DMS114 treated with DMSO at 0.1 percent for 48 hours (cell line): ENCODE data around the gene KCNMA1.

Experiments
- DNase-seq: peaks from one replicate; lab custom pipeline; 2025; ENCODE audit not compliant: unreplicated experiment; lab: John Stamatoyannopoulos, UW

KCNMA1 gene

GRCh38 chr10:77168861-77169260 lies 468.7 kb downstream of the KCNMA1 start:
- DNase-seq = no peak

- no peak for DNase-seq
These were observed 469.4 kb downstream of the KCNMA1 start for GRCh38 chr10:77168161-77168560.

DNA sequence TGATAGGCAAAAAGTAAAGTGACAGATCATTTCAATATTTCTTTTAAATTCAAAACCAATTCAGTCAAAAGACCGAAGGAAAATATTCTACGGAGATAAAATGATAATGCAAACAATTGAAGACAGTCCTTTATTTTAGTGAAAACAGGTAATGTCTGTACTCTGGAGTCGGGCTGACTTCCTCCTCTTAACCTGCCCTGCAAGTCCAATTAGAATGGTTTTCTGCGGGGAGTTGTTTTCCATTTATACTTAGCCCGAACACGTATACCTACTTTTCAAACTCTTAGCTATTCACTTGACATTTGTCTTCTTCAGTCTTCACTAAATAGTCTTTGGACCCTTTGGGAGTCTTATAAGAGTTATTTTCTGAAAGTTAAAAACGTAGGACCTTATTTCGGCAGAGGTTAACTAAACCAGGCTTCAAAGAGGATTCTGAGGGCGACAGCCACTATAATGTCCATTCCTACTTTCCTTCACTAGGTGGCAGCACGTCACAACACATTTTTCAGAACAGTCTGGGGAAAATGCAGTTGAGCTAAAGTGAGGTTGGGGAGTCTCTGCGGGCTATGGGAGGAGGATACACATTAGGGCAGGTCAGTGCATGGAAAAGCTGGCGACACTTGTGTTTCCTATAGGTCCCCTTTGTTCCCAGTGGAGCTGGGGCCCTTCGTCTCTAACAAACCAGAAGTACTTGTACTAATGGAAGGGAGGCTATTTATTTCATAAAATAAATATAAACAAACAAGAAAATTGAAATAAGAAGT lies 472.0 kb downstream of the KCNMA1 start:
- peak; percentile 67 for DNase-seq

GRCh38 chr10:77164616-77165311 lies 472.8 kb downstream of the KCNMA1 start:
- no peak for DNase-seq

DNA sequence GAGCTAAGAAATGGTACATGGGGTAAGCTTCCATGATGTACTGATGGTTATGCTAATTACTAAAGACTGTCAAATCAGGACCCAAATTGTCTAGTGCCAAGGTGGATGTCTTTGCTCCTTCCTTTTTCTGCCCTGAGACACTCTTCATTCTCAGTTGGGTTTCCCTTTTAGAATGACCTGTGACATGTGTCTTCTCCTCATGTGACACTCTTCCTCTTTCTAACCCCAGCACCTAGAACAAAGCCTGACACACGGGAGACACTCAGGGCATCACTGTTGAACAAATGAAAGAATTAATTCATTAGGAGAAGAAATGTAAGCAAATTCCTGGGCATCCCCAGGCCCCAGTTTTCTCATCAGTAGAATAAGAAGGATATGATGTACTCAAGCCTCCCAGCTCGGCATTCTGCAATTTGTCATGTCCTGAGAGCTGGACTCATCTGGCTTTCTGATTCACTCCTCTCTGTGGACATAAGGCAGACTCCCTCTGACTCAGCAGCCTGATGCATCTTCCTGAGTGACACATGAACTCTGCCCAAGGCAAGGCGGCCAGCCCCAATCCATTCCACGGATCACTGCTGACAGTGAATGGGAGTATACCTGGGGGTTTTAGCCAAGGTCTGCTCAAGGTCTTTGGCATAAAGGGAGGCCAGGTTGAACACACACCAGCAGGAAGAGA lies 473.8 kb downstream of the KCNMA1 start:
- no peak for DNase-seq

- no peak for DNase-seq
These were observed 474.9 kb downstream of the KCNMA1 start for GRCh38 chr10:77162697-77163096.

DNA sequence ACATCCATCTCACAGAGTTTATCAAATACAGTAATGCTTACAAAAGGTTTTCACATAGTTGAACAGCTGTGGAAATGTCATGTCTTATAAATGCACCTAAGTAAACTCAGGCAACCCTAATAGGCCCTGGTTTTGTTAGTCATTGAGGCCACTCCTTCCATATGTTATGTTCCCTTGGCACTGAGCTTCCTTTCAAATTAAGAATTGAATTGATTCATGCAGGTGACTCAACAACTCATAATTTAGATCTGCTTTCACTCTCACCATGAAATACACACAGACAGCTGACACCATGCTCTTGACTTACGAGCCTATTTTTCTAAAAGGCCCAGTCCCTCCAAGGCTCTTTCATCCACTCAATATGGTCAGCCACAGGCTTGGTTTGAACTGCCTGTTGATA lies 476.9 kb downstream of the KCNMA1 start:
- DNase-seq = no peak

- no peak for DNase-seq
These were observed 478.0 kb downstream of the KCNMA1 start for GRCh38 chr10:77159538-77160110.

- no peak for DNase-seq
These were observed 478.9 kb downstream of the KCNMA1 start for GRCh38 chr10:77158666-77159065.

- no peak for DNase-seq
These were observed 480.2 kb downstream of the KCNMA1 start for GRCh38 chr10:77157248-77158019.

GRCh38 chr10:77156406-77156879 lies 481.2 kb downstream of the KCNMA1 start:
- DNase-seq = no peak

- no peak for DNase-seq
These were observed 485.4 kb downstream of the KCNMA1 start for GRCh38 chr10:77152256-77152655.

DNA sequence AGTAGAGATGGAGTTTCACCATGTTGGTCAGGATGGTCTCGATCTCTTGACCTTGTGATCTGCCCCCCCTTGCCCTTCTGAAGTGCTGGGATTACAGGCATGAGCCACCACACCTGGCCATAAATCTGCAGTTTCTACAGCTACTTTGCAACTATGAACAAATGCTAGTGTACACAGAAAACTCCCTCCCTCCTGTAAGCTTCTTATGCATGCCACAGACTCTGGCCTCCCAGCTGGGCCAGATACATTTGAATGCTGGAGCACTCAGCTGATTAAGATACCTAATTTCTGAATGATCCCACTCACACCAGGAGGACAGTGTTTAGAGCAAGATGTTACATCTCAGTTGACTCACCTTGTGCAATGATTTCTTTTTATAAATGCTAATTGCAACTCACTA lies 486.2 kb downstream of the KCNMA1 start:
- DNase-seq = no peak

DNA sequence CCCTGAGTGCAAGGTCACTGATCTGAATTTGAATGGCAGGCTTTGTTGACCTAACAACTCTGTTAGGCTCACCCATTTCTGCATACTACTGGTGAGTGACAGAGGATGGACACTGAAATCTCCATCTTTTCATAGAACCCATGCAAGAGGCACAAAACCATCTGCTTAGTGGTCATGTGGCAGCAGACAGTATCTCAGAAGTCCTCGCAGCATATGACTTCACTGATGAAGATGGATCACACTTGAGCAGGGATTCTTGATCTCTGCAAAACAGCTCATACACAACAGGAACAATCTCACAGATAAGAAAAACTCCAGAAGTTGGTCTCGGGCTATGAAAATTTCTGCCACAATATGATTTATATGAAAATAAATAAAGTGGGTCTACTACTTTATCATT lies 487.9 kb downstream of the KCNMA1 start:
- no peak for DNase-seq

GRCh38 chr10:77149001-77149400 lies 488.6 kb downstream of the KCNMA1 start:
- DNase-seq = no peak

- DNase-seq = no peak
These were observed 489.7 kb downstream of the KCNMA1 start for GRCh38 chr10:77147871-77148270.

GRCh38 chr10:77146712-77147336 lies 490.8 kb downstream of the KCNMA1 start:
- no peak for DNase-seq

DNA sequence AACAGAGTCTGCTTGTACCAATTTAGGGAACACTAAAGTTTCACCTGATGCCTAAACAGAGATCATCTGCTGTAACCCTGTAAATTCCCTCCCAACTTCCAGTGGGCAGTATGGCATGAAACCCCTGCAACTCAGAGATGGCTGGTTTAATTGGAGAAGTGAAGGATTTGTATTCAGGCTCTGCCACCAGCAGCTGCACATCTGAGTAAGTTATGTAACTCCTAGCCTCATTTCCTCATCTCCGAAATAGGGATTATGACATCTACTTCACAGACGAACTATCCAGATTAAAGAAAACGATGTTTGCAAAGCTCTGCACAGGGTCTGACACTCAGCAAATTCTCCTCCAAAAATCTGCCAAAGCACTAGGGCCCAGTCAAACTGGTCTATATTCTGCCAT lies 493.0 kb downstream of the KCNMA1 start:
- DNase-seq = no peak

- no peak for DNase-seq
These were observed 498.1 kb downstream of the KCNMA1 start for GRCh38 chr10:77139252-77140160.
